Measurements from ENCODE around the gene GFER. TPM values are rescaled to one million over a fixed set of nuclear protein-coding genes. Genes with fewer than 3 reads are reported as not detected.

The GFER gene
- total and polyA plus RNA-seq, 10 of the 15 experiments (the other 5 are each of a cell fraction or from before 2014, with no cell fraction given): 2.4 to 57.7 (median 31.3) TPM

- TF ChIP-seq IRF5 (IDR thresholded peaks at IDR 0.05; ENCODE audit: borderline replicate concordance) (no peak), DPF2 (IDR thresholded peaks at IDR 0.05) (peak; percentile 30; the same call in 1 of the 2 replicates), JUNB (IDR thresholded peaks at IDR 0.05) (no peak), ZNF622 (IDR thresholded peaks at IDR 0.05) (no peak), SPI1 (IDR thresholded peaks at IDR 0.05; ENCODE audit: borderline replicate concordance, insufficient read depth, low read depth, low read length) (no peak), PBX3 (IDR thresholded peaks at IDR 0.05; ENCODE audit: insufficient replicate concordance, low read depth, low read length) (no peak), ATF2 (IDR thresholded peaks at IDR 0.05; ENCODE audit: low read length) (no peak), HSF1 (IDR thresholded peaks at IDR 0.05; ENCODE audit: low read depth, low read length) (no peak), IKZF1 (conservative IDR thresholded peaks at IDR 0.05) (no peak), NFYA (IDR thresholded peaks at IDR 0.05; ENCODE audit: borderline replicate concordance, low read depth, low read length) (no peak), GATAD2B (conservative IDR thresholded peaks at IDR 0.05; ENCODE audit: low read depth) (0 out of 2 replicates have a peak, but pooled peaks have one; percentile 4), WRNIP1 (IDR thresholded peaks at IDR 0.05; ENCODE audit: borderline replicate concordance, low read depth, low read length) (no peak), ATF7 (IDR thresholded peaks at IDR 0.05; ENCODE audit: low read depth) (no peak), MYC (IDR thresholded peaks at IDR 0.05; ENCODE audit: insufficient read depth, insufficient read length, insufficient replicate concordance, low read length, severe bottlenecking) (no peak), ASH2L (IDR thresholded peaks at IDR 0.05; ENCODE audit: borderline replicate concordance, low read depth) (no peak), HDAC2 (IDR thresholded peaks at IDR 0.05) (no peak), FOXK2 (IDR thresholded peaks at IDR 0.05) (no peak), POLR2AphosphoS2 (IDR thresholded peaks at IDR 0.05; ENCODE audit: low read depth, low read length) (no peak), PKNOX1 (IDR thresholded peaks at IDR 0.05) (no peak), BCL3 (IDR thresholded peaks at IDR 0.05; ENCODE audit: borderline replicate concordance, insufficient read depth, low read depth, low read length, poor library complexity, severe bottlenecking) (no peak), POU2F2 (IDR thresholded peaks at IDR 0.05; ENCODE audit: borderline replicate concordance, low read depth, low read length) (no peak), LARP7 (IDR thresholded peaks at IDR 0.05) (peak; percentile 20; the same call in 1 of the 2 replicates)
Observed at GRCh38 chr16:2009164-2009711, 25.2 kb downstream of the GFER start (continued).
